HL-60 (cell line): ENCODE data around the gene ZBP1.

ENCODE experiments used
- DNase-seq, 2 experiments: peaks; one replicate each; pipeline ENCODE4 v3.0.0-alpha.2; 2010 to 2020; ENCODE audit warnings: low read depth in 1 of 2, low spot score in 1 of 2
- H3K27ac ChIP-seq: fragments of 250-450 bp; sonication (Bioruptor Pico); replicated peaks from 2 replicates; pipeline ENCODE4 v1.5.1; 2020; ENCODE audit warnings: mild to moderate bottlenecking, moderate library complexity
- H3K27me3 ChIP-seq: fragments of 250-450 bp; sonication (Bioruptor Pico); 2 replicates; pipeline ENCODE4 v1.5.1; 2021; ENCODE audit warnings: mild to moderate bottlenecking, moderate library complexity; ENCODE audit not compliant: insufficient read depth, poor library complexity, severe bottlenecking
- H3K4me3 ChIP-seq: replicated peaks from 2 replicates; pipeline ENCODE4 v1.5.1; 2011; ENCODE audit warnings: mild to moderate bottlenecking, control low read depth, low read length; ENCODE audit not compliant: insufficient read depth
- GABPA ChIP-seq: IDR thresholded peaks from 2 replicates; pipeline ENCODE4 v1.6.1; 2012; ENCODE audit warnings: low read depth
- POLR2AphosphoS5 ChIP-seq: IDR thresholded peaks from 2 replicates; pipeline ENCODE4 v1.6.1; 2012; ENCODE audit warnings: low read depth
- REST ChIP-seq: IDR thresholded peaks from 2 replicates; pipeline ENCODE4 v1.6.1; 2012; ENCODE audit warnings: low read depth; ENCODE audit not compliant: insufficient replicate concordance
- SPI1 ChIP-seq: IDR thresholded peaks from 2 replicates; pipeline ENCODE4 v1.6.1; 2012; ENCODE audit warnings: low read depth, mild to moderate bottlenecking, borderline replicate concordance
- TF ChIP-seq, protein P1 (sequence below): IDR thresholded peaks from one replicate; pipeline ENCODE4 v1.5.1; 2011; ENCODE audit warnings: low read length, control low read depth, inconsistent platforms; ENCODE audit not compliant: insufficient read depth

ZBP1 gene

DNA sequence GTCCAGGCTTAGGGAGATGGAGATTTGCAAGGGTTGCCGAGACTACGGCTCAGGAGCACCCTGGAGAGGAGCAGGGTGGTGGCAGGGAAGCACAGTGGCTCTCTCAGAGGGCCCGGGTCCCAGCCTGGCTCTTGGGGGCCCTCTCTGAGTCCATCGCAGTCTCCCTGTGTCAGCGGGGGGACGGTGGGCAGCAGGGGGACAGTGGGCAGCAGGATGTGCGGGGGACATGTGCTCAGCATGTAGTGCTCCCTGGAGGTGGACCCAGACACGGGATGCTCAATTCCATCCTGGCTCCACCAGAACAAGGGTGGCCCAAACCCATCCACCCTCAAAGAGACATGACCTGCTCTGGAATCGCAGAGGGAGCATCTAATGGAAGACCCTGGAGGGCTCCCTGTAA is 43.0 kb upstream of the ZBP1 start:
- Histone ChIP-seq H3K27me3 (no peaks in the 10 kb centered on the region), H3K4me3 (no peak overlapping the region), H3K27ac (no peak overlapping the region)
- no peak for DNase-seq
- TF ChIP-seq SPI1 (no peak), GABPA (no peak), POLR2AphosphoS5 (no peak), REST (no peak)
- TF ChIP-seq, protein P1, sequence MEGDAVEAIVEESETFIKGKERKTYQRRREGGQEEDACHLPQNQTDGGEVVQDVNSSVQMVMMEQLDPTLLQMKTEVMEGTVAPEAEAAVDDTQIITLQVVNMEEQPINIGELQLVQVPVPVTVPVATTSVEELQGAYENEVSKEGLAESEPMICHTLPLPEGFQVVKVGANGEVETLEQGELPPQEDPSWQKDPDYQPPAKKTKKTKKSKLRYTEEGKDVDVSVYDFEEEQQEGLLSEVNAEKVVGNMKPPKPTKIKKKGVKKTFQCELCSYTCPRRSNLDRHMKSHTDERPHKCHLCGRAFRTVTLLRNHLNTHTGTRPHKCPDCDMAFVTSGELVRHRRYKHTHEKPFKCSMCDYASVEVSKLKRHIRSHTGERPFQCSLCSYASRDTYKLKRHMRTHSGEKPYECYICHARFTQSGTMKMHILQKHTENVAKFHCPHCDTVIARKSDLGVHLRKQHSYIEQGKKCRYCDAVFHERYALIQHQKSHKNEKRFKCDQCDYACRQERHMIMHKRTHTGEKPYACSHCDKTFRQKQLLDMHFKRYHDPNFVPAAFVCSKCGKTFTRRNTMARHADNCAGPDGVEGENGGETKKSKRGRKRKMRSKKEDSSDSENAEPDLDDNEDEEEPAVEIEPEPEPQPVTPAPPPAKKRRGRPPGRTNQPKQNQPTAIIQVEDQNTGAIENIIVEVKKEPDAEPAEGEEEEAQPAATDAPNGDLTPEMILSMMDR, result no peak

GRCh38 chr20:57662456-57663240 is 42.4 kb upstream of the ZBP1 start:
- H3K4me3 ChIP-seq, result no peak overlapping the region
- TF ChIP-seq, protein P1, result no peak
- TF ChIP-seq GABPA, result no peak
- no peak for TF ChIP-seq POLR2AphosphoS5
- TF ChIP-seq REST, result no peak
- TF ChIP-seq SPI1, result no peak
- H3K27me3 ChIP-seq, result no peaks in the 10 kb centered on the region
- H3K27ac ChIP-seq, result no peak overlapping the region
- no peak for DNase-seq

- Histone ChIP-seq H3K4me3 (no peak overlapping the region), H3K27me3 (no peaks in the 10 kb centered on the region), H3K27ac (no peak overlapping the region)
- TF ChIP-seq GABPA (no peak), REST (no peak), POLR2AphosphoS5 (no peak), SPI1 (no peak)
- TF ChIP-seq, protein P1, result no peak
- DNase-seq, result no peak
These were observed 41.7 kb upstream of the ZBP1 start for GRCh38 chr20:57661746-57662455.
